Endothelial cell of umbilical vein (primary cell): ENCODE data around the gene RBPJ.

Experiments used
- CTCF ChIP-seq, 2 donors: IDR thresholded peaks; 1 replicate in 1 of 2; 2 replicates in 1 of 2; pipeline ENCODE4 v1.5.1; 2011; ENCODE audit warnings: low read length in 2 of 2, mild to moderate bottlenecking in 2 of 2, moderate library complexity in 2 of 2, control low read depth in 1 of 2, inconsistent platforms in 1 of 2, low read depth in 1 of 2; ENCODE audit not compliant: insufficient read depth in 1 of 2; ENCODE audit errors: extremely low read depth in 1 of 2
- JUN ChIP-seq: IDR thresholded peaks from 2 replicates; pipeline ENCODE4 v1.6.1; 2011; ENCODE audit warnings: borderline replicate concordance, low read depth; ENCODE audit not compliant: insufficient read length, insufficient read depth
- POLR2A ChIP-seq: IDR thresholded peaks from 2 replicates; pipeline ENCODE4 v1.6.1; 2012; ENCODE audit warnings: low read depth, mild to moderate bottlenecking, control low read depth, low read length

GRCh38 chr4:26279446-26279845, 41.4 kb upstream of the RBPJ start:
- TF ChIP-seq CTCF (IDR thresholded peaks at IDR 0.05; ENCODE audit: extremely low read depth in 1 of 2, insufficient read depth in 1 of 2, low read depth in 1 of 2, low read length in 2 of 2) (no peak), JUN (no peak), POLR2A (no peak)
